ENCODE measurements around the gene RCOR2.

- TF ChIP-seq EP300 (IDR thresholded peaks at IDR 0.05) (no peak), CTCF (IDR thresholded peaks at IDR 0.05) (no peak), POLR2A (IDR thresholded peaks at IDR 0.05) (no peak)
Observed at GRCh38 chr11:63912678-63913077, 4.3 kb downstream of the RCOR2 start.

All from gastroesophageal sphincter (tissue), 3 donors.